ENCODE data around the gene ATP1A3.

Gene ATP1A3

DNA sequence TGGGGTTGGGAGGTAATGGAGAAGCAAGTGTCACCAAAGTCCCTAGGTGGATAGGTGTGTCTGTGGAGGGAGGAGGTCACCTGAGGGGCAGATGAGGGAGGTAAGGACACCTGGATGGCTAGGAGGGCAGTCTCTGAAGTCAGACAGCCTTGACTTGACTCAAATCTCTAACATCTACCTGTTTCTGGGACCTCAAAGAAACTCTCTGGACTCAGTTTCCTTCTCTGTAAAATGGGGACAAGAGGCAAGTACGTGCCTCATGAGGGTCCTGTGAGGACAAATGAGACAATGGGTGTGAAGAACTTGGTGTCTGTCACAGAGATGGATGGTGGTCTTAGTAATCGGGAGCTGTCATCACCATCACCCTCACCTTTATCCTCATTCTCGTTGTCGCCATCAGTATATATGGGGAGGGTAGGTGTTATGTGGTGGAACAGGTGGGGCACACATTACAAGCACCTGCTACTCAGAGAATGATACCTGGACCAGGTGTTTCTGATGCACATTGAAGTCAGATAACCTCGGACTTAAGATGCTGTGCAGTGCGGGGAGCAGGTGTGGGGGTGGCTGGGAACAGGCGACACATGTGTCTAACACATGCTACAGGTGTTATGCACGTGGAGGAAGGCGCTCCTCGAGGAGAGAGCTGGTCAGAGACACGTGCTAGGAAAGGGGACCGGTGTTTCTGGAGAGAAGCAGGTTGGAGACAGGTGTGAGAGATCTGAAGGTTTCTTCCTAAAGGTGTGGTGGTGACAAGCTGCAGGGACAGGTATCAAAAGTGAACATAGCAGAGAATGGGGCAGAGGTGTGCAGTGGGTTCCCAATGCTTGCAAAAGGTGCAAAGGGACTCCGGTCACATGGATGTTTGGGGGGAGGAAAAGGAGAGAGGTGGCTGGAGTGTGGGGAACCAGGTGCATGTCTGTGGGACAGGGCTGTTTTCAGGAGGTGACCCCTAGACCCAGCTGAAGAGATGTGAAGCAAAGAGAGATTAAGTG lies 69.6 kb downstream of the ATP1A3 start:
- no peak for DNase-seq (ENCODE audit: low spot score in 2 of 2)
- H3K9me3 Mint-ChIP-seq = no peaks in the 10 kb centered on the region
- ATAC-seq = no peak
- no peaks in the 10 kb centered on the region for H3K36me3 Mint-ChIP-seq
- no peak overlapping the region for H3K27ac Mint-ChIP-seq
- no peak overlapping the region for H3K4me3 Mint-ChIP-seq
- peaks cover 31% of the 10 kb centered on the region for H3K4me1 Mint-ChIP-seq

GRCh38 chr19:41923045-41923788 lies 70.8 kb downstream of the ATP1A3 start:
- Mint-ChIP-seq H3K4me1 (peaks cover 22% of the 10 kb centered on the region), H3K4me3 (no peak overlapping the region), H3K36me3 (no peaks in the 10 kb centered on the region), H3K9me3 (no peaks in the 10 kb centered on the region), H3K27ac (peak overlapping the region; percentile 13)
- DNase-seq (ENCODE audit: low spot score in 2 of 2) = no peak
- ATAC-seq = no peak

GRCh38 chr19:41922585-41922984 lies 71.4 kb downstream of the ATP1A3 start:
- Mint-ChIP-seq H3K4me3 (no peak overlapping the region), H3K27ac (no peak overlapping the region), H3K4me1 (peaks cover 22% of the 10 kb centered on the region), H3K9me3 (no peaks in the 10 kb centered on the region), H3K36me3 (no peaks in the 10 kb centered on the region)
- DNase-seq (ENCODE audit: low spot score in 2 of 2) (no peak), ATAC-seq (no peak)

- Mint-ChIP-seq H3K9me3 (no peaks in the 10 kb centered on the region), H3K4me3 (no peak overlapping the region), H3K36me3 (no peaks in the 10 kb centered on the region), H3K27ac (no peak overlapping the region), H3K4me1 (peaks cover 22% of the 10 kb centered on the region)
- DNase-seq (ENCODE audit: low spot score in 2 of 2) = no peak
- ATAC-seq = no peak
Observed at GRCh38 chr19:41921577-41922576, 72.2 kb downstream of the ATP1A3 start.

DNA sequence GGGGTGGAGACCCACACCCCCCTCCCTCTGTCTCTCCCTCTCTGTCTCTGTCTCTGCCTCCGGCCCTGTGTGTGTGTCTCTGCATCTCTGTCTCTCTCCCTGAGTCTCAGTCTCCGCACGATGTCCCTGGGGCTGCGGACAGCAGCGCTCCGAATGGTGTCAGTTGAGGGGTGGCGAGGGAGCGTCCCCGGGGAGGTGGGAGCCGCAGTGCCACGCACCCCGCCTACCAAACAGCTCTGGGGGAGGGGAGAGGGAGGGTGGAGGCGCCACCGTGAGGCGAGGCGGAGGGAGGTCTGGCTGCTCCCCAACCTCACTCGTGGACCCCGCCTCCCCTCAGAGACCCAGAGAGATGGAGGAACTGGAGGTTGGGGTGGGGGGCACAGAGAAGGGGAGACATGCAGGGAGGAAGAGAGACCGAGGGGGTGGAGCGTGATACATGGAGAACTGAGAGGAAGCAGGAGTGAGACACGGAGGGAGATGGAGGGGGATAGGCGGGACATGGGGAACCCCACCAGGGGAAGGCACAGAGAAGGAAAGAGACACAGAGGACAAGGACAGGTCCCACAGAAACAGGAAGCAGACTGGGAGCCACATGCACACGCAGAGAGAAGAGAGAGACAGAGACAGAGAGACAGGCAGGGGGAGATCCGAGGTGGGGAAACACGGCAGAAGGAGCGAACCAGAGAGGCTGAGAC lies 73.0 kb downstream of the ATP1A3 start:
- no peak overlapping the region for H3K4me3 Mint-ChIP-seq
- H3K27ac Mint-ChIP-seq = no peak overlapping the region
- DNase-seq (ENCODE audit: low spot score in 2 of 2) (no peak), ATAC-seq (no peak)
- H3K36me3 Mint-ChIP-seq = no peaks in the 10 kb centered on the region
- H3K4me1 Mint-ChIP-seq = peaks cover 22% of the 10 kb centered on the region
- no peaks in the 10 kb centered on the region for H3K9me3 Mint-ChIP-seq

- no peak overlapping the region for H3K27ac Mint-ChIP-seq
- ATAC-seq (peak; percentile 38), DNase-seq (ENCODE audit: low spot score in 2 of 2) (no peak)
- peaks cover 22% of the 10 kb centered on the region for H3K4me1 Mint-ChIP-seq
- no peaks in the 10 kb centered on the region for H3K9me3 Mint-ChIP-seq
- H3K36me3 Mint-ChIP-seq = no peaks in the 10 kb centered on the region
- no peak overlapping the region for H3K4me3 Mint-ChIP-seq
Observed at GRCh38 chr19:41919948-41920712, 73.9 kb downstream of the ATP1A3 start.

GRCh38 chr19:41918653-41919244 lies 75.3 kb downstream of the ATP1A3 start:
- no peak overlapping the region for H3K27ac Mint-ChIP-seq
- no peaks in the 10 kb centered on the region for H3K9me3 Mint-ChIP-seq
- peaks cover under 1% of the 10 kb centered on the region for H3K36me3 Mint-ChIP-seq
- DNase-seq (ENCODE audit: low spot score in 2 of 2) (no peak), ATAC-seq (peak; percentile 6)
- H3K4me1 Mint-ChIP-seq = peaks cover 31% of the 10 kb centered on the region
- H3K4me3 Mint-ChIP-seq = no peak overlapping the region

DNA sequence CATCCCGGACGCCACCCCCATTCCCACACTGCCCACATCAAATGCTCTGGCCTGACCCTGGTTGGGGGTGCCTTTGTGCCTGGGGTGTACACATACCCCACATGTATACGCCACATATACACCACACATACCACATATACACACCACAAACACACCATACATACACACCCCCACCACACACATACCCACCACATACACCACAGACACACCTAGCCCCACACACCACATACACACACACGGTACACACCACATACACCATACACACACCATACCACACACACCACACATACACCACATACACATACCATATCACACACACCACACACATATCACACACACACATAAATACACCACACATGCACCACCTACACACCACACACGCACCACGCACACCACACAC lies 75.9 kb downstream of the ATP1A3 start:
- no peak overlapping the region for H3K27ac Mint-ChIP-seq
- H3K4me1 Mint-ChIP-seq = peaks cover 30% of the 10 kb centered on the region
- ATAC-seq = no peak

DNA sequence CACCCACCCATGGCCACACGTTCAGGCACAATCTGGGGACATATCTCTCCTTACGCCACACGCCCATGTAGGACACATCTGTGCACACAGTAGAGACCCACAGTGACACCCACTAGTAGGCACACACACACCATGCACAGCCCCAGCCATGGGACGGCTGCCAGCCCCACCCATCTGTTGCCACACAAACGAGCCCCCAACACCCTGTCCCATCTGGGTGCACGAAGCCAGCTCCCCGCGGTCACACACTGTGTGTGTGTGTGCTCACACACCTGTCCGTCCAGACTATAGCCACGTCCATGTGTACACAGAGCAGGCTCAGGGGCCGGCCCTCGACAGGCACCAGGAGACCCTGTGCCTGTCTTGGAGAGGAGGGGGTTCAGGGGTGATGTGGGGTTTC lies 76.4 kb downstream of the ATP1A3 start:
- DNase-seq (ENCODE audit: low spot score in 2 of 2) = no peak
- H3K4me1 Mint-ChIP-seq = peaks cover 27% of the 10 kb centered on the region
- peaks cover 7% of the 10 kb centered on the region for H3K36me3 Mint-ChIP-seq
- H3K27ac Mint-ChIP-seq = no peak overlapping the region
- no peak for ATAC-seq
- no peak overlapping the region for H3K4me3 Mint-ChIP-seq
- no peaks in the 10 kb centered on the region for H3K9me3 Mint-ChIP-seq

More for the DNA sequence above, 75.9 kb downstream of the ATP1A3 start:
- no peaks in the 10 kb centered on the region for H3K9me3 Mint-ChIP-seq
- H3K36me3 Mint-ChIP-seq = peaks cover 6% of the 10 kb centered on the region
- H3K4me3 Mint-ChIP-seq = no peak overlapping the region
- no peak for DNase-seq (ENCODE audit: low spot score in 2 of 2)
